HG03045 (cell line): ENCODE results near the gene RLN1.
"Not testable (repeated sequence)": the region's sequence is repeated elsewhere in the genome, so short reads cannot be mapped to it uniquely, and the experiment has no call there.

ENCODE experiments used
- ATAC-seq: cut with Tn5 transposase; IDR thresholded peaks from one replicate; pipeline ENCODE4 v1.9.1; 2021; ENCODE audit warnings: mild to moderate bottlenecking, moderate library complexity; ENCODE audit not compliant: unreplicated experiment

RLN1 gene

DNA sequence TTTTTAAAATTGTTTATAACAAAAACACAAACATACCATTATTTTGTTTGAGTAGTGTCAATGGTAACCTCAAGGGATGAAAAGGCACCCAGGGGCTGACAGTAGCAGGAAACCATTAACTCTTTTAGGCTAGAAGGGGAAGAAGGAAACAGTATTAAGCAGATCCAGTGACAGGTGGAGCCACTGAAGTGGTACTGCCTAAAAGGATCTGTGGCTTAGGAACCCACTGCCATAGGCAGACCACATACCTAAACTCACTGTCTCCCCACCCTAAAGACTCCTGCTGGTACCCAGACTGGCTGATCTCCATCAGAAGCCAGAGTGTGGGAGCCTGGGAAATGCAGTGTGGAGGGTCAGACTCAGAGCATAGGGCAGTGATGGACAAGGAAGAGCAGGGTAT lies 13.5 kb downstream of the RLN1 start:
- ATAC-seq: no peak

DNA sequence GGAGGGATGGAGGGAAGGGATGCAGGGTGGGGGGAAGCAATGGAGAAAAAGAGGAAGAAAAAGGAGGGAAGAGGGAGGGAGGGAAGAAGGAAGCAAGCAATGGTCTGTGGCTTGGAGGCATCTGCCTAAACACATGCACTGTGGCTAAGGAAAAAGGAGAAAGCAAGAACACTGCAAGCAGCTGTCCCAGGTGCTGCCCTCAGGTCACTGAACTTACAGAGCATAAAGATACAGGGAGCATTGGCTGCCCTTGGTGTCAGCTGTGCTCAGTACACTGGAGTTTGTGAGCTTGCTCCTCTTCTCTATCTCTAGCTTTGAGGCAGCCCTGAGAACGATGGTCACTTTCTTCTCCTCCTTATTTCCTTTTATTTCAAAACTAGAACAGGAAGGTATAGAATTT lies 18.1 kb downstream of the RLN1 start:
- ATAC-seq: not testable (repeated sequence)

DNA sequence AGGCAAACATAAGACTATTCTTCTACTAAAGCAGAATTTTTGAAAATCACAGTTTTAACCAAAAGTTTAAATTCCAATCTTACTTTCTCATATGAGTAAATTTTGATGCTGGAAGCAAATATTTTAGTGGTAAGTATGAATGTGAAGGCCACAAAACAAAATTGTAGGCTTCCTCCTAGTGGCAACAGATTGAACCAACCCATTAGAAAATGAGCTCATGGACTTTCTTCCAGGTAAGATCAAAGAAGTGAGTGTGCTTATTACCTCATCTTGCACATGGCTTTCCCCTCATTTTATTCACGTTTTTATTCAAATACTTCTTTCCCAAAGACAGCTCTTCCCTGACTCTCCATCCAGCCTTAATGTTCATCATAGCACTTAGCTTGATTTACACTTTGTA lies 18.6 kb downstream of the RLN1 start:
- ATAC-seq: no peak

DNA sequence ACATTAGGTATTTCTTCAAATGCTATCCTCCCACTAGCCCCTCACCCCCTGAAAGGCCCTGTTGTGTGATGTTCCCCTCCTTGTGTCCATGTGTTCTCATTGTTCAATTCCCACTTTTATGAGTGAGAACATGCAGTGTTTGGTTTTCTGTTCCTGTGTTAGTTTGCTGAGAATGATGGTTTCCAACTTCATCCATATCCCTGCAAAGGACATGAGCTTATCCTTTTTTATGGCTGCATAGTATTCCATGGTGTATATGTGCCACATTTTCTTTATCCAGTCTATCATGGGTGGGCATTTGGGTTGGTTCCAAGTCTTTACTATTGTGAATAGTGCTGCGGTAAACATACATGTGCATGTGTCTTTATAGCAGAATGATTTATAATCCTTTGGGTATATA lies 23.3 kb downstream of the RLN1 start:
- not testable (repeated sequence) for ATAC-seq

DNA sequence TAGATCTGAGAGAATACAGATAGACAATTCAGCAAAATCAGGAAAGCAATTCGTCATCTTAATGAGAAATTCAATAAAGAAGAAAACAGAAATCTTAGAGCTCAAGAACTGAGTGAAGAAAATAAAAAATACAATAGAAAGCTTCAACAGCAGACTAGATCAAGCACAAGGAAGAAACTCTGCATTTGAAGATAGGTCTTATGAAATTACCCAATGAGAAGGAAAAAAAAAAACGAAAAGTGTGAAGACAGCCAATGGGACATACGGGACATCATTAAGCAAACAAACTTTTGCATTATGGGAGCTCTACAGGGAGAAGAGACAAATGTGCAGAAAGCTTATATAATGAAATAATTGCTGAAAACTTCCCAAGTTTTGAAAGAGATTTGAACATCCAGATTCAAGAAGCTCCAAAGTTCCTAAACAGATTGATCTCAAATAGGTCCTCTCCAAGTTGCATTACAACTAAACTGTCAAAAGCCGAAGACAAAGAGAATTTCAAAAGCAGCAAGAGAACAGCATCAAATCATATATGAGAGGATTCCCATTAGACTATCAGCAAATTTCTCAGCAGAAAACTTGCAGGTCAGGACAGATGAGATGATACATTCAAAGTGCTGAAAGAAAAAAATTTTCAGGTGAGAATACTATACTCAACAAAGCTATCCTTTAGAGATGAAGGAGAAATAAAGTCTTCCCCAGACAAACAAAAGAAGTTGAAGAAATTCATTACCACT lies 24.3 kb downstream of the RLN1 start:
- ATAC-seq: no peak

DNA sequence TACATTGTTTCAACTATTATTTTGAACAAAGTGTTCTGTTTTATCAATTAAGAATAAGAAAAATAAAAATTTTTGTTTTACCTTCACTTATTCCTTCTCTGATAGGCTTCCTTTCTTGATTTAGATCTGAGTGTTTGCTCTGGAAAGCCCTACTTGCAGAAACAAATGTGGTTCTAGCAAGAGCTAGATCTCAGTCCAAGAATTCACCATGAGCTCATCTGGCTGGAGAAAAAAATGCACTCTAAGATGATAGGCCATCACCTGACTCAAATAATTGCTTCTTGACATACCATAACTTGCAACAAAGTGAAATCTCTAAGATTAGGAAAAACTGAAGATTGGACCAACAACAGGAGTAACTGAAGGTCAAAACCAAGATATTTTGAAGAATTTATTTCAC lies 28.8 kb downstream of the RLN1 start:
- ATAC-seq: no peak

DNA sequence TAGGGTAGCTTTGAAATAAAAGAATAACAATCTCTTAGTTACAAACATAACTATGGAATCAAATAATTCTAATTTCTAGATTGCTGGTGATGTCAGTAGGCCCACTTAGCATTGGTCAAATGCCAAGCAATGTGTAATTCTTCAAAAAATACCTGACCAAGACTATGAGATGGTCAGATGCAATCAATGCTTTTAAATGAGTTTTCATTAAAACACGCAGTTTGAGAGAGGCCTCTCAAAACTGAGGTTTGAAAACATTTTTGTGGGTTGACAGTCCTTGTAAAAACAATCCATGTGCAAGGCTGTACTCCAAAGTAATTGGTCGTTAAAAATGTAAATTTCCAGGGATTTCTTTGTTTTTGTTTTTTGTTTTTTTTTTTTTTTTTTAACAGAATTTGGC lies 33.9 kb downstream of the RLN1 start:
- no peak for ATAC-seq

DNA sequence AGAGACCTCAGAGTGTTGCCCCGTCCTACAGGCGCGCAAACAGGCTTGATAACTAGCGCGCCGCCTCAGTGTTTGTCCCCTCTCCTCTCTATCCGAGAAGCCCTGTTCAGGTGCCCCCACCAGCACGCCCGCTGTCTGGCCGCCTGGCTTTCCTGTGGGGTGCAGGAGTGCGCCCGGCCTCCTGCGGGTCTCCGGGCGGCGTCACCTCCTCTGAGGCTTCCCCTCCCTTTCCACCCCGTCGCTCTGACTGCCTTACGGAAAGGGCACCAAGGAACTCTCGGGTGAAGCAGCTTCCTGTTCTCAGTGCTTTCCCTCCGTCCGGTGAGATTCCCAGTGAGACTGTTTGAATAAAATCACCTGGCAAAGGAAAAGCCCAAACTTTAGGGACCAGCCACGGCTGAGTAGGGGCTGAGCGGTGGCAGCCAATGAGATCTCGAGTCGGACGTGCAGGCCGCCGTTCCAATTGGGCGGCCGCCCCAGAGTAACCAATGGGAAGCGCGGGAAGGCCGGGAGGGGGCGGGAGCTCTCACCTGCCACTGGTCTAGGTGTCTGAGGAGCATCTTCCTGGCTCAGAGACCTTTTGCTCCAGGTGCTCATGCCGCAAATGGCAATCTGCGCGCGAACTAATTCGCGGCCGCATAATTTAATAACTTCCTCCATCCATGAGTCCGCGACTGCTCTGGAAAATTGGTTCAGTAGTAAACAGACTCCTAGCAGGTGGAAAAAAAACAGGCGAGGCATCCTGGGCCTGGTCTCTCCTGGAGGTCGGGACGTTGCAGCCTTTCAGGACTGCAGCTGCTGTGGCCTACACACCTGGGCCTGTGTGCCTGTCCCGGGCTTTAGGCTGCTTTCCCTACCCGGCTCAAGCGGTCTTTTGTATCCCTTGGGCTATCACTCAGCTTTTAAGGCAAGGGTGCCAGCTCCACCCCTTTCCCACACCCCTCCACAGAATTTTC lies 35.6 kb downstream of the RLN1 start, which contains the start of gene RLN2:
RLN2 (minus strand) TSS at position 877 of the 956 bp plus-strand sequence; CDS start at position 741, 136 bp downstream.
- ATAC-seq: peak; percentile 99

DNA sequence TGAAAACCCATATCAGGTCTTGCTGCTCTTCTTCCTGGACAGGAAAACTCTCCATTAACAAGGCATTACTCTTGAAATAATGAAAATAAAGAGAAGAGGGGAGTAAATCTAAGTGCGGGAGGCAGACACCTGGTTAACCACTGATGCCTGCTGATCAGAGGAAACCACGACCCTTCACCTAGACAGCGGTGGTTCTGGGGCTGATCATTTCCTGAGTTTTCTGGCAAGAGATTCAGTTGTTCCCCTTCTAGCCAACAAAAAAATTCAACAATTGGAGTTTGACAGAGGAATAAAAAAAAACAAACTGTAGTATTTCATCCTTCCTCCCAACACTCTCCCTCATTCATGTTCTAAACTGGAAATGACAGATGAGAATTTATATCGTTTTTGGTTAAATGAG lies 38.1 kb downstream of the RLN1 start:
- no peak for ATAC-seq

DNA sequence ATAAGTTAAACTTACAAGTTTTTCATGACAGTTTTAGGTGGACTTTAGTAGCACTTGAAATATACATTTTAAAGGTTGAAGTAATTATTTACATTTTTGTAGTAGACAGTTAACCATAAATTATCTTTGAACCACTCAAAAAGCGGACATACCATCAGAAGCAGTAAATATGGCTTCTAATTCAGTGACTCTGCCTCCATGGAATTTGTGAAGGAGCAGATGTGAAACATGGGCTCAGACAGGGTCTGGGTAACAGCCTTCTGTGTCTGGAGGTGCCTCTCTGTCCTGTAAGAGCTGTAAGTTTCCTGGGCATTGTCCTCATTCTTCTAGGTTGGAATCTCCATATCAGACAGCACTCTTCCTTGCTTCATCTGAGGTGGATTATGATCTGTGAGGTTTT lies 47.5 kb downstream of the RLN1 start:
- ATAC-seq: no peak

DNA sequence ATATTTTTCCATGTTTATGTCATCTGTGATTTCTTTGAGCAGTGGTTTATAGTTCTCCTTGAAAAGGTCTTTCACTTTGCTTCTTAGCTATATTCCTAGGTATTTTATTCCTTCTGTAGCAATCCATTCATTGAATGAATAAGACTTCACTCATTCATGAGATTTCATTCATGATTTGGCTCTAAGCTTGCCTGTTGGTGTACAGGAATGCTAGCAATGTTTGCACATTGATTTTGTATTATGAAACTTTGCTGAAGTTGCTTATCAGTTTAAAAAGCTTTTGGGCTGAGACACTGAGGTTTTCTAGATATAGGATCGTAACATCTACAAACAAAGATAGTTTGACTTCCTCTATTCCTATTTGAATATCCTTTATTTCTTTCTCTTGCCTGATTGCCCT lies 51.1 kb downstream of the RLN1 start:
- no peak for ATAC-seq

DNA sequence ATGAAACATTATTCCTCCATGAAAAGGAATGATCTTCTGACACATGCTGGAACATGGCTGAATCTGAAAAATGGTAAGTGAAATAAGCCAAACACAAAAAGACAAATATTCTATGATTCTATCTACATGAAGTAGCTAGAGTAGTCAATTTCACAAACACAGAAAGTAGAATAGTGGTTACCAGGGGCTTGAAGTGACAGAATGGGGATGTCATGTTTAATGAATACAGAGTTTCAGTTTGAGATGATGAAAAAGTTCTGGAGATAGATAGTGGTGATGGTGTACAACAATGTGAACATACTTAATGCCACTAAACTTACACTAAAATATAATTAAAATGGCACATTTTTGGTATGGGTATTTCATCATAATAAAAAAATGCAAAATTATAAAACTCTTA lies 53.4 kb downstream of the RLN1 start:
- no peak for ATAC-seq
